Measurements from ENCODE around the gene NBPF1. TPM values are rescaled to one million over a fixed set of nuclear protein-coding genes. Genes with fewer than 3 reads are reported as not detected.

Gene NBPF1
- total and polyA plus RNA-seq, 9 of the 15 experiments (the other 6 are each of a cell fraction or from before 2014, with no cell fraction given) = 5.2 to 42.6 (median 24.1) TPM

GRCh38 chr1:16630661-16631247, 17.4 kb upstream of the NBPF1 start:
- Histone ChIP-seq H3K4me2 (ENCODE audit: insufficient read depth, low read length) (no peak overlapping the region), H3K9ac (ENCODE audit: insufficient read depth in 1 of 2, low read depth in 2 of 2, low read length in 2 of 2) (peak overlapping the region in 1 of 2 experiments; percentile 6; a peak in 1 of 4 replicates), H2AFZ (ENCODE audit: low read depth, low read length) (no peak overlapping the region), H3K4me1 (replicated peaks in 1 of 2; ENCODE audit: control insufficient read depth in 2 of 2, insufficient read depth in 2 of 2, low read length in 2 of 2) (peaks cover 0 to 28% of the 10 kb centered on the region in 2 experiments; a peak in 1 of 5 replicates), H3K9me1 (ENCODE audit: control insufficient read depth, insufficient read depth, low read length) (no peaks in the 10 kb centered on the region), H4K20me1 (replicated peaks; ENCODE audit: control insufficient read depth, insufficient read depth, low read length) (0 out of 2 replicates have a peak, but pooled peaks cover 3% of the 10 kb centered on the region), H3K9me3 (replicated peaks; ENCODE audit: control insufficient read depth, insufficient read depth, low read depth, low read length) (no peaks in the 10 kb centered on the region), H3K4me3 (no peak overlapping the region), H3K36me3 (ENCODE audit: control insufficient read depth, insufficient read depth, low read length) (peaks cover 85% of the 10 kb centered on the region), H3K79me2 (ENCODE audit: control insufficient read depth, insufficient read depth, low read length) (peaks cover 12% of the 10 kb centered on the region; the same call in 2 of the 3 replicates), H3K27me3 (ENCODE audit: control insufficient read depth in 2 of 2, insufficient read depth in 2 of 2, low read length in 2 of 2) (no peaks in the 10 kb centered on the region), H3K27ac (ENCODE audit: extremely low read depth, low read depth, low read length) (no peak overlapping the region)
- FAIRE-seq (no peak), ATAC-seq (peak; percentile 13), DNase-seq (ENCODE audit: extremely low read depth in 1 of 4, low spot score in 3 of 4) (peak in 3 of 4 experiments; percentile 69 to 85 (median 84))
- ChIA-PET CTCF (ENCODE audit: low intra/inter-chr PET ratio) (interaction anchor here (0.5 kb wide), 1 partner anchor 10 kb away, joined by 4 read pairs; no protein-coding TSS in a partner anchor), POLR2A (interaction anchor here (1.1 to 5.8 kb wide), 3 partner anchors 9 to 18 kb away, joined by 5 to 37 read pairs (median 36); partner anchors contain the start of gene NBPF1)
- WGBS (ENCODE audit: insufficient coverage, low coverage, missing lambda C conversion rate) = 93% methylated on average over 36 of the region's 36 CpGs
- intact Hi-C loops (cut with micrococcal nuclease) (no loop called here), in situ Hi-C loops (cut with MboI) (no loop called here)
- no TSS peak for BruUV-seq (replicated peaks)
- TF ChIP-seq DMBX1 (CRISPR knock-in tag; IDR thresholded peaks at IDR 0.05; ENCODE audit: borderline replicate concordance) (no peak), BRD9 (IDR thresholded peaks at IDR 0.05; ENCODE audit: low read depth, partially characterized antibody) (no peak), POLR3A (IDR thresholded peaks at IDR 0.05; ENCODE audit: borderline replicate concordance, extremely low read depth, insufficient read depth, insufficient read length) (no peak), ZNF274 (IDR thresholded peaks at IDR 0.05; ENCODE audit: borderline replicate concordance, low read depth, low read length) (no peak), TAF9B (IDR thresholded peaks at IDR 0.05; ENCODE audit: partially characterized antibody) (no peak), JUN (IDR thresholded peaks at IDR 0.05; ENCODE audit: borderline replicate concordance, low read depth, low read length) (no peak), JUN (CRISPR knock-in tag; IDR thresholded peaks at IDR 0.05; ENCODE audit: borderline replicate concordance) (no peak), SMAD2 (IDR thresholded peaks at IDR 0.05; ENCODE audit: low read depth, low read length) (no peak), EZH2 (IDR thresholded peaks at IDR 0.05; ENCODE audit: borderline replicate concordance, low read depth, low read length) (no peak), MAFK (IDR thresholded peaks at IDR 0.05; ENCODE audit: low read length) (no peak), KDM4B (IDR thresholded peaks at IDR 0.05; ENCODE audit: borderline replicate concordance in 2 of 2, low read depth in 1 of 2) (no peak), RUNX1 (IDR thresholded peaks at IDR 0.05; ENCODE audit: low read depth) (no peak), ZNF561 (CRISPR knock-in tag; conservative IDR thresholded peaks at IDR 0.05) (no peak), STAG1 (CRISPR knock-in tag; IDR thresholded peaks at IDR 0.05; ENCODE audit: borderline replicate concordance) (peak; percentile 14; the same call in 1 of the 2 replicates), ZNF507 (tag; conservative IDR thresholded peaks at IDR 0.05) (no peak)
